H1 (cell line): Measurements from ENCODE around the gene LRRFIP1. TPM values are rescaled to one million over a fixed set of nuclear protein-coding genes. Genes with fewer than 3 reads are reported as not detected.

Experiments
- CHD7 ChIP-seq: fragments of 300-600 bp; sonication (generic); IDR thresholded peaks from 2 replicates; pipeline ENCODE4 v1.7.1; 2012; ENCODE audit warnings: low read length, moderate library complexity, mild to moderate bottlenecking, inconsistent platforms; ENCODE audit not compliant: insufficient replicate concordance
- polyA plus RNA-seq, 7 experiments: library from polyadenylated mRNA; depleted of rRNA in 3 of 7; stranded (reverse) in 5 of 7; unstranded in 2 of 7; fragments of >200 nt in 5 of 7; fragments of 200-250 nt in 2 of 7; gene quantifications; 1 replicate in 5 of 7; 2 replicates in 1 of 7; 4 replicates in 1 of 7; pipeline versions ENCODE4 v1.2.1 to v1.2.3, GENCODE V29; 2011 to 2013; ENCODE audit warnings: missing spikeins in 2 of 7, mixed read lengths in 2 of 7
- total RNA-seq: library from RNA; stranded (reverse); fragmentation: NEBNext Ultra II Directional; extraction: Animal tissue kit (Norgen Biotek cat#: 25700); gene quantifications from 2 replicates; pipeline ENCODE4 v1.2.1, GENCODE V29; 2021

LRRFIP1 gene
- total and polyA plus RNA-seq, 2 of the 8 experiments (the other 6 are each of a cell fraction or from before 2014, with no cell fraction given), result 12.1 to 75.8 TPM

- no peak for TF ChIP-seq CHD7
These were observed 171.7 kb downstream of the LRRFIP1 start (continued) for GRCh38 chr2:237799060-237799428.
